ENCODE measurements around the gene BARX2.

- no peak for TF ChIP-seq POLR2AphosphoS5 (IDR thresholded peaks at IDR 0.05; ENCODE audit: low read depth, low read length)
- no peak for TF ChIP-seq REST (IDR thresholded peaks at IDR 0.05; ENCODE audit: insufficient read depth in 1 of 2, low read depth in 2 of 2, low read length in 2 of 2)
- TF ChIP-seq TAF1 (IDR thresholded peaks at IDR 0.05; ENCODE audit: borderline replicate concordance, insufficient read depth, low read length): no peak
Measured at GRCh38 chr11:129383502-129383901, 7.9 kb downstream of the BARX2 start.

Data from PFSK-1 (cell line).